ENCODE data around the gene ADCY6.

DNA sequence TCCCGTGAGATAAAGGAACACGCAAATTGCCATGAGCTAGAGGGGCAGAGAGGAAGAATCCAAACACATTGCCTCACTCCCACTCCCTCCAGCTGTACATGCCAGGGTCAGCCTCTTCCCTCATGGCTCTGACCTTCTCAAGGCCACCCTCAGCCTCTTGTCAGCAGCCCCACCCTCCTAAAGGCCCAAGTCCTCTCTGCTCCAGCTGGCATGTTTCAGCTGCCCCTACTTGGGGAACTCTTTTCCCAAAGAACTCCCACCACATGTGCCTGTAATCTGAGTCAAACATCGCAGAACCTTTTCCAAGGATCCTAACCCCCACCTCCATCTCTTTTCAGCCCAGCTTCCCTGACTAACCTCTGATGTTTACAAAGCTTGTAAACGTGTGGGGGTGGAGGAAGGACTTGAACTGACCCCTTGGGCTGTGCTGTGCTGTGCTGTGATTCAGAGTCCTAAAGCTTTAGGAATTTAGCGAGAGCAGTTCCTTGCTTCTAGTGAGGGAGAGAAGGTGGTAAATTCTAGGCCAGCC is 22.1 kb upstream of the ADCY6 start:
- TF ChIP-seq, protein P1, sequence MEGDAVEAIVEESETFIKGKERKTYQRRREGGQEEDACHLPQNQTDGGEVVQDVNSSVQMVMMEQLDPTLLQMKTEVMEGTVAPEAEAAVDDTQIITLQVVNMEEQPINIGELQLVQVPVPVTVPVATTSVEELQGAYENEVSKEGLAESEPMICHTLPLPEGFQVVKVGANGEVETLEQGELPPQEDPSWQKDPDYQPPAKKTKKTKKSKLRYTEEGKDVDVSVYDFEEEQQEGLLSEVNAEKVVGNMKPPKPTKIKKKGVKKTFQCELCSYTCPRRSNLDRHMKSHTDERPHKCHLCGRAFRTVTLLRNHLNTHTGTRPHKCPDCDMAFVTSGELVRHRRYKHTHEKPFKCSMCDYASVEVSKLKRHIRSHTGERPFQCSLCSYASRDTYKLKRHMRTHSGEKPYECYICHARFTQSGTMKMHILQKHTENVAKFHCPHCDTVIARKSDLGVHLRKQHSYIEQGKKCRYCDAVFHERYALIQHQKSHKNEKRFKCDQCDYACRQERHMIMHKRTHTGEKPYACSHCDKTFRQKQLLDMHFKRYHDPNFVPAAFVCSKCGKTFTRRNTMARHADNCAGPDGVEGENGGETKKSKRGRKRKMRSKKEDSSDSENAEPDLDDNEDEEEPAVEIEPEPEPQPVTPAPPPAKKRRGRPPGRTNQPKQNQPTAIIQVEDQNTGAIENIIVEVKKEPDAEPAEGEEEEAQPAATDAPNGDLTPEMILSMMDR (IDR thresholded peaks at IDR 0.05) = no peak
- TF ChIP-seq POLR2A (IDR thresholded peaks at IDR 0.05) = no peak
